Measurements from ENCODE around the gene KXD1.

DNA sequence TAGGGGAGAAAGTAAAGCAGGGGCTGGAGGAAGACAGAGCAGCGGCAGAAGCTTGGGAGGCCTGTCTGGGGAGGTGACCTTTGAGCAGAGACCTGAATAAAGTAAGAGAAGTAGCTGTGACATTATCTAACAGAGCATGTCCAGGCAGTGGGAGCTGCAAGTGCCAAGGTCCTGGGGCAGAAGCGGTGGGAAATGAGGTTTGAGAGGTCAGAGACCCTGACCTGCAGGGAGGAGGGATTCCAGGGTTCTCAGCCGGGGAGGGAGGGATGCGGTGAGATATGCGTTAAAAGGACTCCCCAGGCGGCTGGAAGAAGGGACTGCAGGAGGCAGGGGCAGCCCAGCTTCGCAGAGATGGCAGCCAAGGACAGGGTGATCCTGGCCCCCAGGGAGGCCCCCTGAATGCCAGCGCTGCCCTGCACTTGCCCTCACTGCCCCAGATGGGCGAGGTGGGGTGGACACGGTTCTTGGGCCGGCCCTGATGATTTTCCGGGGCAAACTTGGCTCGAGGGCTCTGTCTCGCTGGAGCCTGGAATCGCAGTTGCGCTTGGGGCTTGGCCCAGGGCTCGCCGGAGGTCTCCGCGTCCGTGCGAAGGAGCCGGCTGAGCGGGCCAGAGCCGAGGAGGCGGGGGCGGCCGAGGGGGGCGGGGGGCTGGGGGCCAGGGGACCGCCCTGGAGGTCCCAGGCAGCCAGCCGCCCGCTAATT, 45.7 kb downstream of the KXD1 start:
- TF ChIP-seq CTCF (IDR thresholded peaks at IDR 0.05) (no peak), POLR2A (IDR thresholded peaks at IDR 0.05) (no peak)

Data from uterus (tissue), 2 donors.